ENCODE results near the gene IL4I1.

IL4I1 gene

GRCh38 chr19:49937750-49938381 lies 41.2 kb upstream of the IL4I1 start:
- CTCF ChIA-PET, result interaction anchor here (0.6 to 1.8 kb wide), 8 partner anchors 9 to 439 kb away, joined by 3 to 14 read pairs (median 4); no protein-coding TSS in a partner anchor
- POLR2A ChIA-PET (ENCODE audit: low non-redundant PET), result no interaction called here

GRCh38 chr19:49936549-49936948 lies 39.9 kb upstream of the IL4I1 start:
- no peak overlapping the region for H3K27ac ChIP-seq
- no peak for TF ChIP-seq CTCF (conservative IDR thresholded peaks at IDR 0.05; ENCODE audit: low read depth)
- ChIA-PET POLR2A (ENCODE audit: low non-redundant PET) (no interaction called here), CTCF (interaction anchor here (1.8 kb wide), 1 partner anchor 13 kb away, joined by 10 read pairs; no protein-coding TSS in a partner anchor)
- DNase-seq (ENCODE audit: low spot score), result no peak

More at GRCh38 chr19:49937750-49938381, 41.2 kb upstream of the IL4I1 start:
- H3K27ac ChIP-seq, result no peak overlapping the region
- DNase-seq (ENCODE audit: low spot score), result peak; percentile 68
- TF ChIP-seq CTCF (conservative IDR thresholded peaks at IDR 0.05; ENCODE audit: low read depth), result peak; percentile 94

GRCh38 chr19:49933643-49934042 lies 37.0 kb upstream of the IL4I1 start:
- TF ChIP-seq CTCF (conservative IDR thresholded peaks at IDR 0.05; ENCODE audit: low read depth), result no peak
- no peak for DNase-seq (ENCODE audit: low spot score)
- ChIA-PET POLR2A (ENCODE audit: low non-redundant PET) (no interaction called here), CTCF (no interaction called here)
- no peak overlapping the region for H3K27ac ChIP-seq

- no peak for TF ChIP-seq CTCF (conservative IDR thresholded peaks at IDR 0.05; ENCODE audit: low read depth)
- no peak for DNase-seq (ENCODE audit: low spot score)
- POLR2A ChIA-PET (ENCODE audit: low non-redundant PET), result no interaction called here
- no peak overlapping the region for H3K27ac ChIP-seq
- CTCF ChIA-PET, result no interaction called here
These were observed 36.0 kb upstream of the IL4I1 start for GRCh38 chr19:49932731-49933131.

- peak; percentile 84 for DNase-seq (ENCODE audit: low spot score)
- ChIA-PET POLR2A (ENCODE audit: low non-redundant PET) (no interaction called here), CTCF (no interaction called here)
- TF ChIP-seq CTCF (conservative IDR thresholded peaks at IDR 0.05; ENCODE audit: low read depth), result no peak
- no peak overlapping the region for H3K27ac ChIP-seq
These were observed 35.4 kb upstream of the IL4I1 start for GRCh38 chr19:49932041-49932451.

- CTCF ChIA-PET, result no interaction called here
- POLR2A ChIA-PET (ENCODE audit: low non-redundant PET), result no interaction called here
These were observed 34.8 kb upstream of the IL4I1 start for GRCh38 chr19:49931293-49932040.

More at GRCh38 chr19:49931293-49932040, 34.8 kb upstream of the IL4I1 start:
- no peak overlapping the region for H3K27ac ChIP-seq
- TF ChIP-seq CTCF (conservative IDR thresholded peaks at IDR 0.05; ENCODE audit: low read depth), result no peak
- no peak for DNase-seq (ENCODE audit: low spot score)

Data from RWPE1 (cell line).